ENCODE measurements around the gene IRF2.
A peak's percentile ranks its signal among the peaks of the same experiment; 100 is the strongest.

Gene IRF2

GRCh38 chr4:184444215-184444952 is 30.0 kb downstream of the IRF2 start:
- no peak for DNase-seq (ENCODE audit: low spot score)
- Histone ChIP-seq H3K27ac (no peak overlapping the region), H3K4me3 (no peak overlapping the region)
- no peak for TF ChIP-seq CTCF (IDR thresholded peaks at IDR 0.05)

GRCh38 chr4:184443318-184443717 is 31.0 kb downstream of the IRF2 start:
- DNase-seq (ENCODE audit: low spot score): no peak
- no peak overlapping the region for H3K4me3 ChIP-seq
- H3K27ac ChIP-seq: no peak overlapping the region
- no peak for TF ChIP-seq CTCF (IDR thresholded peaks at IDR 0.05)

- Histone ChIP-seq H3K4me3 (peak overlapping the region; percentile 27), H3K27ac (peak overlapping the region in 1 of 2 donors; percentile 63)
Measured at GRCh38 chr4:184442314-184442635, 32.1 kb downstream of the IRF2 start.

GRCh38 chr4:184441461-184442313 is 32.7 kb downstream of the IRF2 start:
- Histone ChIP-seq H3K4me3 (peak overlapping the region; percentile 27), H3K27ac (peak overlapping the region in 1 of 2 donors; percentile 63)
- no peak for TF ChIP-seq CTCF (IDR thresholded peaks at IDR 0.05)
- no peak for DNase-seq (ENCODE audit: low spot score)

More at GRCh38 chr4:184442314-184442635, 32.1 kb downstream of the IRF2 start:
- no peak for DNase-seq (ENCODE audit: low spot score)
- no peak for TF ChIP-seq CTCF (IDR thresholded peaks at IDR 0.05)

- TF ChIP-seq CTCF (IDR thresholded peaks at IDR 0.05): no peak
- Histone ChIP-seq H3K27ac (no peak overlapping the region), H3K4me3 (peak overlapping the region; percentile 55)
- DNase-seq (ENCODE audit: low spot score): no peak
Measured at GRCh38 chr4:184440595-184441358, 33.6 kb downstream of the IRF2 start.

GRCh38 chr4:184439856-184440594 is 34.3 kb downstream of the IRF2 start:
- Histone ChIP-seq H3K27ac (peak overlapping the region in 1 of 2 donors; percentile 33), H3K4me3 (peak overlapping the region; percentile 55)
- DNase-seq (ENCODE audit: low spot score): no peak
- no peak for TF ChIP-seq CTCF (IDR thresholded peaks at IDR 0.05)

Measured in coronary artery (tissue), 2 donors.